WTC11 (cell line): ENCODE results near the gene FHIT. TPM values are rescaled to one million over a fixed set of nuclear protein-coding genes. Genes with fewer than 3 reads are reported as not detected.

Experiments used
- ATAC-seq: fragments of 200-7000 bp; cut with Tn5 transposase; 2 replicates; pipeline ENCODE4 v1.10.0; 2021; ENCODE audit warnings: mild to moderate bottlenecking, moderate library complexity
- CTCF ChIA-PET: fragments of 300-600 bp; sonication (Branson Sonifier 250); formaldehyde crosslinking; loops from one replicate; lab custom pipeline; 2021; ENCODE audit warnings: antibody characterized with exemption; lab: Charles Lee
- POLR2A ChIA-PET: fragments of 350-600 bp; sonication (Branson Sonifier 250); formaldehyde crosslinking; loops from one replicate; lab custom pipeline; 2021; ENCODE audit warnings: antibody characterized with exemption; lab: Charles Lee
- DNase-seq: peaks from one replicate; pipeline ENCODE4 v3.0.0; 2021; ENCODE audit warnings: low spot score
- H3K27ac Mint-ChIP-seq: 2 replicates; pipeline ENCODE4 v1.8.0; 2021; ENCODE audit warnings: mixed read lengths
- H3K27me3 Mint-ChIP-seq: 2 replicates; pipeline ENCODE4 v1.8.0; 2021; ENCODE audit warnings: low read depth, mild to moderate bottlenecking, moderate library complexity, mixed read lengths
- H3K36me3 Mint-ChIP-seq: 2 replicates; pipeline ENCODE4 v1.8.0; 2021; ENCODE audit warnings: mixed read lengths
- H3K4me1 Mint-ChIP-seq: 2 replicates; pipeline ENCODE4 v1.8.0; 2022; ENCODE audit warnings: mixed read lengths
- H3K4me3 Mint-ChIP-seq: 2 replicates; pipeline ENCODE4 v1.8.0; 2021; ENCODE audit warnings: mild to moderate bottlenecking, moderate library complexity, mixed read lengths
- H3K9me3 Mint-ChIP-seq: 2 replicates; pipeline ENCODE4 v1.8.0; 2021; ENCODE audit warnings: mixed read lengths
- ATF3 ChIP-seq: sonication (generic); formaldehyde crosslinking; conservative IDR thresholded peaks from 2 replicates; pipeline ENCODE4 v1.8.1; 2022; ENCODE audit warnings: mild to moderate bottlenecking, missing genetic modification reagents
- CBFB ChIP-seq: sonication (generic); formaldehyde crosslinking; IDR thresholded peaks from 2 replicates; pipeline ENCODE4 v1.8.1; 2022; ENCODE audit warnings: mild to moderate bottlenecking, low read depth, missing genetic modification reagents
- CREB1 ChIP-seq: sonication (generic); formaldehyde crosslinking; IDR thresholded peaks from 2 replicates; pipeline ENCODE4 v1.8.0; 2023; ENCODE audit warnings: mild to moderate bottlenecking, missing genetic modification reagents
- E2F1 ChIP-seq: sonication (generic); formaldehyde crosslinking; IDR thresholded peaks from 2 replicates; pipeline ENCODE4 v1.8.0; 2022; ENCODE audit warnings: mild to moderate bottlenecking, missing genetic modification reagents
- E2F4 ChIP-seq: sonication (generic); formaldehyde crosslinking; IDR thresholded peaks from 2 replicates; pipeline ENCODE4 v1.8.1; 2022; ENCODE audit warnings: low read depth, mild to moderate bottlenecking, moderate library complexity, missing genetic modification reagents, borderline replicate concordance
- EMX1 ChIP-seq: fragments of 250-450 bp; sonication (Bioruptor Pico); IDR thresholded peaks from 2 replicates; pipeline ENCODE4 v1.8.0; 2021; ENCODE audit warnings: mild to moderate bottlenecking
- ETV6 ChIP-seq: sonication (generic); formaldehyde crosslinking; IDR thresholded peaks from 2 replicates; pipeline ENCODE4 v1.8.1; 2022; ENCODE audit warnings: mild to moderate bottlenecking, missing genetic modification reagents
- FOXK1 ChIP-seq: sonication (generic); formaldehyde crosslinking; IDR thresholded peaks from 2 replicates; pipeline ENCODE4 v1.8.0; 2022; ENCODE audit warnings: mild to moderate bottlenecking, moderate library complexity, missing genetic modification reagents
- HMGXB4 ChIP-seq: sonication (generic); formaldehyde crosslinking; IDR thresholded peaks from 2 replicates; pipeline ENCODE4 v1.8.1; 2023; ENCODE audit warnings: mild to moderate bottlenecking, moderate library complexity, missing genetic modification reagents
- JAZF1 ChIP-seq: fragments of 250-450 bp; sonication (Bioruptor Pico); IDR thresholded peaks from 2 replicates; pipeline ENCODE4 v1.9.0; 2021; ENCODE audit warnings: moderate library complexity, mild to moderate bottlenecking, inconsistent platforms
- JUN ChIP-seq: sonication (generic); formaldehyde crosslinking; IDR thresholded peaks from 2 replicates; pipeline ENCODE4 v1.8.0; 2023; ENCODE audit warnings: mild to moderate bottlenecking, missing genetic modification reagents
- MLX ChIP-seq: sonication (generic); formaldehyde crosslinking; IDR thresholded peaks from 2 replicates; pipeline ENCODE4 v1.8.1; 2023; ENCODE audit warnings: mild to moderate bottlenecking, missing genetic modification reagents, moderate library complexity
- NR3C1 ChIP-seq: sonication (generic); formaldehyde crosslinking; conservative IDR thresholded peaks from 2 replicates; pipeline ENCODE4 v1.8.1; 2023; ENCODE audit warnings: low read depth, mild to moderate bottlenecking, missing genetic modification reagents
- RELA ChIP-seq: sonication (generic); formaldehyde crosslinking; IDR thresholded peaks from 2 replicates; pipeline ENCODE4 v1.8.1; 2022; ENCODE audit warnings: missing genetic modification reagents, mild to moderate bottlenecking, borderline replicate concordance
- SMAD3 ChIP-seq: sonication (generic); formaldehyde crosslinking; IDR thresholded peaks from 2 replicates; pipeline ENCODE4 v1.8.0; 2022; ENCODE audit warnings: missing genetic modification reagents, mild to moderate bottlenecking, borderline replicate concordance
- SOX15 ChIP-seq: fragments of 250-450 bp; sonication (Bioruptor Pico); IDR thresholded peaks from 2 replicates; pipeline ENCODE4 v1.9.0; 2021; ENCODE audit warnings: mild to moderate bottlenecking
- ZBTB21 ChIP-seq: sonication (generic); formaldehyde crosslinking; IDR thresholded peaks from 2 replicates; pipeline ENCODE4 v1.8.1; 2023; ENCODE audit warnings: mild to moderate bottlenecking, missing genetic modification reagents, borderline replicate concordance
- ZBTB43 ChIP-seq: sonication (generic); formaldehyde crosslinking; IDR thresholded peaks from 2 replicates; pipeline ENCODE4 v1.8.1; 2023; ENCODE audit warnings: mild to moderate bottlenecking, missing genetic modification reagents
- ZNF416 ChIP-seq: fragments of 250-450 bp; sonication (Bioruptor Pico); IDR thresholded peaks from 2 replicates; pipeline ENCODE4 v1.9.0; 2021; ENCODE audit warnings: mild to moderate bottlenecking, inconsistent platforms
- ZSCAN18 ChIP-seq: fragments of 250-450 bp; sonication (Bioruptor Pico); IDR thresholded peaks from 2 replicates; pipeline ENCODE4 v2.1.2; 2022; ENCODE audit warnings: mild to moderate bottlenecking, moderate library complexity
- total RNA-seq: library from RNA; stranded (reverse); gene quantifications from 3 replicates; pipeline ENCODE4 v1.2.3, GENCODE V29; 2021

FHIT gene
- total RNA-seq, 1 experiment from 2014 or later, result 2.6 TPM

GRCh38 chr3:60517134-60517533 lies 734.1 kb downstream of the FHIT start (continued):
- no peak for TF ChIP-seq HMGXB4 (CRISPR knock-in tag)
- no peak for TF ChIP-seq ZBTB21
- no peak for TF ChIP-seq JAZF1
- no peak for TF ChIP-seq EMX1 (CRISPR knock-in tag)
- no peak for TF ChIP-seq CREB1 (CRISPR knock-in tag)

GRCh38 chr3:60514866-60515265 lies 736.4 kb downstream of the FHIT start:
- ATAC-seq, result no peak; the same call in 1 of the 2 replicates
- CTCF ChIA-PET, result no interaction called here
- DNase-seq, result no peak
- POLR2A ChIA-PET, result interaction anchor here (0.7 kb wide), 1 partner anchor 33 kb away, joined by 4 read pairs; no protein-coding TSS in a partner anchor
- H3K4me1 Mint-ChIP-seq, result peaks cover 14% of the 10 kb centered on the region
- TF ChIP-seq CREB1 (CRISPR knock-in tag) (no peak), ZSCAN18 (CRISPR knock-in tag) (no peak), EMX1 (CRISPR knock-in tag) (no peak), NR3C1 (CRISPR knock-in tag) (no peak), HMGXB4 (CRISPR knock-in tag) (no peak), SMAD3 (CRISPR knock-in tag) (no peak), JUN (CRISPR knock-in tag) (no peak), ETV6 (CRISPR knock-in tag) (no peak), CBFB (CRISPR knock-in tag) (no peak), MLX (no peak), ZNF416 (CRISPR knock-in tag) (no peak), FOXK1 (CRISPR knock-in tag) (no peak), E2F4 (CRISPR knock-in tag) (no peak), RELA (CRISPR knock-in tag) (no peak), E2F1 (CRISPR knock-in tag) (no peak), ZBTB43 (CRISPR knock-in tag) (no peak), ATF3 (CRISPR knock-in tag) (no peak), SOX15 (CRISPR knock-in tag) (no peak)
- peak overlapping the region; percentile 66; the same call in 1 of the 2 replicates for H3K27ac Mint-ChIP-seq
- no peaks in the 10 kb centered on the region for H3K27me3 Mint-ChIP-seq
- H3K4me3 Mint-ChIP-seq, result no peak overlapping the region
- peaks cover 22% of the 10 kb centered on the region for H3K9me3 Mint-ChIP-seq
- no peaks in the 10 kb centered on the region; the same call in 1 of the 2 replicates for H3K36me3 Mint-ChIP-seq
